Thyroid gland (tissue), 4 donors: ENCODE data around the gene ACP6. TPM values are rescaled to one million over a fixed set of nuclear protein-coding genes. Genes with fewer than 3 reads are reported as not detected.
A peak's percentile ranks its signal among the peaks of the same experiment; 100 is the strongest.

ENCODE experiments used
- DNase-seq, 2 donors: peaks; one replicate each; pipeline ENCODE4 v3.0.0-alpha.2; 2019
- H3K27ac ChIP-seq, 3 donors: fragments of 200-600 bp; sonication (generic); 1 replicate in 2 of 3; 2 replicates in 1 of 3; pipeline ENCODE4 v1.5.1; 2016 to 2019; ENCODE audit warnings: mild to moderate bottlenecking in 1 of 3, moderate library complexity in 1 of 3
- H3K27me3 ChIP-seq: fragments of 200-600 bp; sonication (generic); one replicate; pipeline ENCODE4 v1.5.1; 2019
- H3K36me3 ChIP-seq, 2 donors: fragments of 200-600 bp; sonication (generic); one replicate each; pipeline ENCODE4 v1.5.1; 2016 to 2019
- H3K4me1 ChIP-seq, 2 donors: fragments of 200-600 bp; sonication (generic); one replicate each; pipeline ENCODE4 v1.5.1; 2017 to 2019
- H3K4me3 ChIP-seq, 3 donors: fragments of 200-600 bp; sonication (generic); replicated peaks in 1 of 3; 1 replicate in 2 of 3; 2 replicates in 1 of 3; pipeline ENCODE4 v1.5.1; 2016; ENCODE audit warnings: mild to moderate bottlenecking in 1 of 3
- H3K9me3 ChIP-seq: fragments of 200-600 bp; sonication (generic); one replicate; pipeline ENCODE4 v1.5.1; 2017
- CTCF ChIP-seq, 6 experiments: fragments of 200-600 bp in 3 of 6; fragments of 450-650 bp in 3 of 6; sonication (generic) in 3 of 6; IDR thresholded peaks; one replicate each; pipeline ENCODE4 v1.5.1; 2016 to 2019; ENCODE audit warnings: antibody characterized with exemption in 6 of 6, mild to moderate bottlenecking in 2 of 6, inconsistent platforms in 1 of 6, moderate library complexity in 1 of 6
- POLR2A ChIP-seq, 2 donors: fragments of 450-650 bp; IDR thresholded peaks; one replicate each; pipeline ENCODE4 v1.6.1; 2017; ENCODE audit warnings: antibody characterized with exemption in 2 of 2, mild to moderate bottlenecking in 2 of 2, moderate library complexity in 1 of 2
- WGBS, 2 donors: methylation state at CpG; one replicate each; pipeline ENCODE4 v1.1.5; 2017; 5-methylcytosine and 5-hydroxymethylcytosine counted together
- intact Hi-C: fragments of 100-400 bp; cut with DNase I; formaldehyde crosslinking; loops from one replicate; pipeline ENCODE4 v1.15.1; 2023
- total RNA-seq, 4 donors: library from RNA; depleted of rRNA; stranded (reverse); fragments of >200 nt; gene quantifications; one replicate each; pipeline ENCODE4 v1.2.3, GENCODE V29; 2016

The ACP6 gene
- total RNA-seq, 4 donors from 2014 or later: 28.9 to 36.0 (median 31.5) TPM

GRCh38 chr1:147651466-147651865, 18.9 kb downstream of the ACP6 start:
- intact Hi-C loops: no loop called here
- DNase-seq: peak; percentile 69 to 75
- Histone ChIP-seq H3K9me3 (no peaks in the 10 kb centered on the region), H3K4me3 (no peak overlapping the region), H3K4me1 (peaks cover 10 to 28% of the 10 kb centered on the region in 2 donors), H3K27ac (peak overlapping the region; percentile 44 to 76 (median 47)), H3K27me3 (no peaks in the 10 kb centered on the region), H3K36me3 (peaks cover 15 to 28% of the 10 kb centered on the region in 2 donors)
- WGBS, 2 donors: 19 to 29% methylated on average over 1 of the region's 1 CpG
- no peak for TF ChIP-seq POLR2A (IDR thresholded peaks at IDR 0.05)
- TF ChIP-seq CTCF (IDR thresholded peaks at IDR 0.05): no peak

- DNase-seq: no peak
- Histone ChIP-seq H3K27ac (no peak overlapping the region), H3K27me3 (no peaks in the 10 kb centered on the region), H3K4me1 (peaks cover 10 to 28% of the 10 kb centered on the region in 2 donors), H3K4me3 (no peak overlapping the region), H3K9me3 (no peaks in the 10 kb centered on the region), H3K36me3 (peaks cover 9 to 23% of the 10 kb centered on the region in 2 donors)
- 91 to 98% methylated on average over 2 of the region's 2 CpGs for WGBS, 2 donors
- intact Hi-C loops: loop anchor here (10.0 kb wide), 1 partner anchor 246 kb away; no protein-coding TSS in a partner anchor
- no peak for TF ChIP-seq CTCF (IDR thresholded peaks at IDR 0.05)
- TF ChIP-seq POLR2A (IDR thresholded peaks at IDR 0.05): no peak
These were observed 21.4 kb downstream of the ACP6 start for GRCh38 chr1:147648933-147649332.

GRCh38 chr1:147647796-147648633, 22.3 kb downstream of the ACP6 start:
- H3K9me3 ChIP-seq: no peaks in the 10 kb centered on the region
- peaks cover 10 to 28% of the 10 kb centered on the region in 2 donors for H3K4me1 ChIP-seq
- DNase-seq: no peak
- H3K27me3 ChIP-seq: no peaks in the 10 kb centered on the region
- H3K4me3 ChIP-seq: no peak overlapping the region
- WGBS, 2 donors: 81 to 90% methylated on average over 13 of the region's 13 CpGs
- TF ChIP-seq CTCF (IDR thresholded peaks at IDR 0.05) (no peak), POLR2A (IDR thresholded peaks at IDR 0.05) (no peak)
- H3K36me3 ChIP-seq: peaks cover 9 to 26% of the 10 kb centered on the region in 2 donors
- no peak overlapping the region for H3K27ac ChIP-seq
- intact Hi-C loops: loop anchor here (10.0 kb wide), 1 partner anchor 247 kb away; no protein-coding TSS in a partner anchor

GRCh38 chr1:147643974-147644373, 26.4 kb downstream of the ACP6 start:
- no peak for DNase-seq
- Histone ChIP-seq H3K27ac (no peak overlapping the region), H3K9me3 (no peaks in the 10 kb centered on the region), H3K27me3 (no peaks in the 10 kb centered on the region), H3K36me3 (peaks cover 9 to 15% of the 10 kb centered on the region in 2 donors), H3K4me1 (peaks cover 0 to 5% of the 10 kb centered on the region in 2 donors), H3K4me3 (no peak overlapping the region)
- intact Hi-C loops: loop anchor here (5.0 to 10.0 kb wide), 3 partner anchors 48 to 251 kb away; no protein-coding TSS in a partner anchor
- TF ChIP-seq POLR2A (IDR thresholded peaks at IDR 0.05) (no peak), CTCF (IDR thresholded peaks at IDR 0.05) (no peak)
- 93 to 94% methylated on average over 3 of the region's 3 CpGs for WGBS, 2 donors
